LNCAP (cell line): ENCODE results near the gene RP9.

Experiments used
- TF ChIP-seq, protein P1 (sequence below): fragments of 450-650 bp; IDR thresholded peaks from 2 replicates; pipeline ENCODE4 v1.5.1; 2017; ENCODE audit warnings: mild to moderate bottlenecking

The RP9 gene

GRCh38 chr7:33127085-33127484 lies 17.9 kb upstream of the RP9 start:
- TF ChIP-seq, protein P1, sequence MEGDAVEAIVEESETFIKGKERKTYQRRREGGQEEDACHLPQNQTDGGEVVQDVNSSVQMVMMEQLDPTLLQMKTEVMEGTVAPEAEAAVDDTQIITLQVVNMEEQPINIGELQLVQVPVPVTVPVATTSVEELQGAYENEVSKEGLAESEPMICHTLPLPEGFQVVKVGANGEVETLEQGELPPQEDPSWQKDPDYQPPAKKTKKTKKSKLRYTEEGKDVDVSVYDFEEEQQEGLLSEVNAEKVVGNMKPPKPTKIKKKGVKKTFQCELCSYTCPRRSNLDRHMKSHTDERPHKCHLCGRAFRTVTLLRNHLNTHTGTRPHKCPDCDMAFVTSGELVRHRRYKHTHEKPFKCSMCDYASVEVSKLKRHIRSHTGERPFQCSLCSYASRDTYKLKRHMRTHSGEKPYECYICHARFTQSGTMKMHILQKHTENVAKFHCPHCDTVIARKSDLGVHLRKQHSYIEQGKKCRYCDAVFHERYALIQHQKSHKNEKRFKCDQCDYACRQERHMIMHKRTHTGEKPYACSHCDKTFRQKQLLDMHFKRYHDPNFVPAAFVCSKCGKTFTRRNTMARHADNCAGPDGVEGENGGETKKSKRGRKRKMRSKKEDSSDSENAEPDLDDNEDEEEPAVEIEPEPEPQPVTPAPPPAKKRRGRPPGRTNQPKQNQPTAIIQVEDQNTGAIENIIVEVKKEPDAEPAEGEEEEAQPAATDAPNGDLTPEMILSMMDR: no peak

DNA sequence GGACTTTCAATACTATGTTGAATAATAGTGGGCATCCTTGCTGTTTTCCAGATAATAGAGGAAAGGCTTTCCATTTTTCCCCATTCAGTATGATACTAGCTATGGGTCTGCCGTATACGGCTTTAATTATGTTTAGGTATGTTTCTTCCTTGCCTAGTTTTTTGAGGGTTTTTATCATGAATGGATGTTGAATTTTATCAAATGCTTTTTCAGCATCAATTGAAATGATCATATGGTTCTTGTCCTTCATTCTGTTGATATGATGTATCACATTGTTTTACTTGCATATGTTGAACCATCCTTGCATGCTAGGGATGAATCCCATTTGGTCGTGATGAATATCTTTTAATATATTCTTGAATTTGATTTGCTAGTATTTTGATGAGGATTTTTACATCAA lies 9.2 kb upstream of the RP9 start:
- TF ChIP-seq, protein P1: no peak

DNA sequence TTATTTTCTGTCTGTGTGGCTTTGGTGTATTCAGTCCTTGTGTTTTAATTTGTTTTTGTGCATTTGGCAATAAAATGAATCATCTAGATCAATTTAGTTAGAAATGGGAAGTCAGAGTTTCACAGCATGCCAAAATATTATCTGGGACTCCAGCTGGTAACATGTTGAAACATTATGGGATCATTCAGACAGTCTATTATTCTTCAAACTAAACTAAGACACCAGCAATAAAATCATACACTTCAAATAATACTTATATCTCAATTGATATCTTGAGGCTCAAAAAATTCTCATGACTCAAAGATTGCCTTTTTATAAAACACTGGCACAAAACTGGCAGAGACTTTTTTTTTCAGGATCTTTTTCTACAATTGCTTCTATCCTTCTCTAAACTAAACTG lies 5.8 kb upstream of the RP9 start:
- TF ChIP-seq, protein P1: no peak

- TF ChIP-seq, protein P1: no peak
These were observed 2.4 kb upstream of the RP9 start for GRCh38 chr7:33111614-33112013.

DNA sequence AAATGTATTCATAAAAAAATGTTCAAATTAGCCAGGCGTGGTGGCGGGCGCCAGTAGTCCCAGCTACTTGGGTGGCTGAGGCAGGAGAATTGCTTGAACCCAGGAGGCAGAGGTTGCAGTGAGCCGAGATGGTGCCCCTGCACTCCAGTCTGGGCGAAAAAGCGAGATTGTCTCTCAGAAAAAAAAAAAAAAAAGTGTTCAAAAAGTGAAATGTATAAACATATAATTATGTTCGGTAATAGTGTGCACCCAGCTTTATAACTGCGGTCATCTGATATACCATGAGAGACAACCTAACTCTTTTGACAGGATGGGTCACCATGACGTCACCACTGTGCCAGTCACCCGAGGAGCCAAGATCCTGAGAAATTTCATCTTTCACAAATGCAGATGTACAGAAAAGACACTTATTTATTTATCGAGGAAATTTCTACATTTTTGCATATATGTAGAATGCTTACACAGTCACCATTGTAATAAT lies 594 bp upstream of the RP9 start:
- TF ChIP-seq, protein P1: no peak

DNA sequence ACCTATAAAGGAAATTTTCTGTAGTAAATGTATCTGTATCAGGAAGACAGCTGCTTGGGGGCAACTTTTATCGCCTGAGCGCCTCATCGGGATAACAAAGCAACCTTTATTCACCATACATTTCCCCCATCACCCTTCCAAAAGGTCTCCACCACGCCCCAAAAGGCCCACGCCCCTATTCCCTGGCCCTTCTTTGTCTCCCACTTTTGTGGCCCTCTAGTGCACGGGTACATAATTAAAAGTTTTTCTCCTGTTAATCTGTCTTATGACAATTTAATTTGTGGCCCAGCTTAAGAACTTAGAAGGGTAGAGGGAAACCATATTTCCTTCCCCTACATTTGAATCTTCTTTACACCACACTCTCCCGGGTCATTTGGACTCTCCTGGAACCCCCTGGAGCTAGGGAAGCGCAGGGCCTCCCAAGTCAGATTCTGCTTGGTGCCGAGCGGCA lies 625 bp downstream of the RP9 start:
- TF ChIP-seq, protein P1: no peak

DNA sequence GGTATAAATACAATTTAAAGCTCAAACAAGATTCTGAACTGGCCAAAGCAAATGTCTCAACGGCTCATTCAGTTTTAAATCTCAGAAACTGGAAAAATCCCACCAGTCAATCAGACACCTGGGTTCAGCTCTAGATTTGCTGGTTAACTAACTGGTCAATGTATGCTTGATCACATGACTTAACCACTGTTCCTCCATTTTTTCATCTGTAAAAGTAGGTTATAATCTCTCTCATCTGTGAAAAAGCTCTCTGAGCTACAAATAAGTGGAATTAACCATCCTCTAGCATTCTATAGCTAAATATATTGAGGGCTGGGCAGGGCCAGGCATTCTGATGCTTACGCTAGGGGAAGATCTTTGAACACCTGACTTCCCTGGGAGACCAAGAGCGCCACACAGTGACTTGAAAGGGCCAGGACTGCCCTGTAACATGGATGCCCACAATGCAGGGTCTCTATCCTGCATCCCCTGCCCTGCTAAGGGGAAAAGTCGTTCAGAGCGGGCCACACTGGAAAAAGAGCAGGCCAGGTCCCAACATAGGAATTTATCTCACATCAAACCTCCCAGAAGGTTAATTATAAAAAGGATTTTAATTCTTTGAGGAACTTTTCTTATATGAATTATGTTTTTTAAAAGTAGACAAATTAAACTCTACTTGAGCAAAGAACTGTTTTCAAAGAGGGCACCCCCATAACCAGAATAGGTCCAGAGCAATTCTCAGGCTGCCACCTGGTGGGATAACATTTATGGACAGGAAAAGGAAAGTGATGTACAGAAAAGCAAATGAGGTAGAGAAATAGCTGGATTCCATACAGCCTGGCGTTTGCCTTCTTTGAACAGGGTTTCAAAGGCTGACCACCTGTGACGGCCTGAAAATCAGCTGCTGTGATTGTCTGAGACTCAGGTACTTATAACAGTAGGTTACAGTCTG lies 1.8 kb downstream of the RP9 start:
- TF ChIP-seq, protein P1: peak; percentile 56; the same call in 1 of the 2 replicates
